ENCODE results near the gene RASA4B. TPM values are rescaled to one million over a fixed set of nuclear protein-coding genes. Genes with fewer than 3 reads are reported as not detected.
"Not testable (repeated sequence)": the region's sequence is repeated elsewhere in the genome, so short reads cannot be mapped to it uniquely, and the experiment has no call there.

Gene RASA4B
- total RNA-seq, 1 donor from 2014 or later: 25.9 TPM

DNA sequence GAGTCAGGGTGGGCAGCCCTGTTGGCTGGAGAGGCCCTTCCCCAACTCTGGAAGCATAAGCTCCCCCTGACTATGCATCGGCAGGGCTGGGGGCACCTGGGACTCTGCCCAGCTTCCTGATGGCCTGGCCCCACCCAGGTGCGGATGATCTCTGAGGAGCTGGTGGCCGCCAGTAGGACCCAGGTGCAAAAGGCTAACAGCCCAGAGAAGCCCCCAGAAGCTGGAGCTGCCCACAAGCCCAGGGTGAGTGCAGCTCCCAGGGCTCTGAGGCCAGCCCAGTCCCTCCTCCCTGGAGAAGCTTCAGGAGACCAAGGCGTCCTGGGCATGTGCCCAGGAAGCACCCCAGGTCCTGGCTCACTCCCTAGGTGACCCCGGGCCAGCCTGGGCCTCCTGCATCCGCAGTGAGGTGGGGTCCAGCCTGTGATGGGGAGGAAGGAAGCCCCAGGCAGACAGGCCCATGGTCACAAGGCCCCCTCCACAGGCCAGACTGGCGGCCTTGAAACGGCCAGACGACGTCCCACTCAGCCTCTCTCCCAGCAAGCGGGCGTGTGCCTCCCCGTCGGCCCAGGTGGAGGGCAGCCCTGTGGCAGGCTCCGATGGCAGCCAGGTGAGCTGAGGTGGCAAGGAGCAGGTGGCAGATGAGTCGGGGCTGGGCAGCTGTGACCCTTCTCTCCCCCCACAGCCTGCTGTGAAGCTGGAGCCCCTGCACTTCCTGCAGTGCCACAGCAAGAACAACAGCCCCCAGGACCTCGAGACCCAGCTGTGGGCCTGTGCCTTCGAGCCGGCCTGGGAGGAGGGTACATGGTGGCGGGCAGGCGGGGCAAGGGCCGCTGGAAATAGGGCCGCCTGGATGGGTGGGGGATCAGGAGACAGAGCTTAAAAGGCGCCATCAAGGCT, 49.7 kb downstream of the RASA4B start:
- no peak overlapping the region for H3K4me3 Mint-ChIP-seq
- intact Hi-C loops (cut with micrococcal nuclease): no loop called here
- H3K27me3 Mint-ChIP-seq (ENCODE audit: insufficient read depth): no peaks in the 10 kb centered on the region
- H3K27ac Mint-ChIP-seq: no peak overlapping the region
- H3K4me1 Mint-ChIP-seq (ENCODE audit: low read depth): peaks cover 22% of the 10 kb centered on the region
- H3K36me3 Mint-ChIP-seq (ENCODE audit: low read depth): peaks cover 8% of the 10 kb centered on the region
- no peak for DNase-seq (ENCODE audit: low spot score)
- H3K9me3 Mint-ChIP-seq: no peaks in the 10 kb centered on the region

DNA sequence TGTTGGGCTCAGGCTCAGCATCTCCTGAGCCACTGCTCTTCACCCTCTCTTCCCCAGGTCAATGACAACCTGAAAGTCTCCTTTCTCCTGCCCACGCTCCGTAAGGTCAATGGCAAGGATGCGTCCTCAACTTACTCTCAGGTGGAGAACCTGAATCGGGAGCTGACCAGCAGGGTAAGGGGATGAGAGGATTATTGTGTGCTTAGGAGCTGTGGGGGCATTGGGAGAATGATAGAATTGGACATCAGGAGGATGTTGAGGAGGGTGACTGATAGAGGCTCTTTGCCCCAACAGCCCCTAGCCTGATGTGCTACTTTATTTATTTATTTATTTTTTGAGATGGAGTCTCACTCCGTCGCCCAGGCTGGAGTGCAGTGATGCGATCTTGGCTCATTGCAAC, 51.5 kb downstream of the RASA4B start:
- no peak for DNase-seq (ENCODE audit: low spot score)
- peaks cover 7% of the 10 kb centered on the region for H3K36me3 Mint-ChIP-seq (ENCODE audit: low read depth)
- intact Hi-C loops (cut with micrococcal nuclease): no loop called here
- no peak overlapping the region for H3K27ac Mint-ChIP-seq
- H3K4me1 Mint-ChIP-seq (ENCODE audit: low read depth): peaks cover 27% of the 10 kb centered on the region
- H3K9me3 Mint-ChIP-seq: no peaks in the 10 kb centered on the region
- no peaks in the 10 kb centered on the region for H3K27me3 Mint-ChIP-seq (ENCODE audit: insufficient read depth)
- peak overlapping the region; percentile 94 for H3K4me3 Mint-ChIP-seq

DNA sequence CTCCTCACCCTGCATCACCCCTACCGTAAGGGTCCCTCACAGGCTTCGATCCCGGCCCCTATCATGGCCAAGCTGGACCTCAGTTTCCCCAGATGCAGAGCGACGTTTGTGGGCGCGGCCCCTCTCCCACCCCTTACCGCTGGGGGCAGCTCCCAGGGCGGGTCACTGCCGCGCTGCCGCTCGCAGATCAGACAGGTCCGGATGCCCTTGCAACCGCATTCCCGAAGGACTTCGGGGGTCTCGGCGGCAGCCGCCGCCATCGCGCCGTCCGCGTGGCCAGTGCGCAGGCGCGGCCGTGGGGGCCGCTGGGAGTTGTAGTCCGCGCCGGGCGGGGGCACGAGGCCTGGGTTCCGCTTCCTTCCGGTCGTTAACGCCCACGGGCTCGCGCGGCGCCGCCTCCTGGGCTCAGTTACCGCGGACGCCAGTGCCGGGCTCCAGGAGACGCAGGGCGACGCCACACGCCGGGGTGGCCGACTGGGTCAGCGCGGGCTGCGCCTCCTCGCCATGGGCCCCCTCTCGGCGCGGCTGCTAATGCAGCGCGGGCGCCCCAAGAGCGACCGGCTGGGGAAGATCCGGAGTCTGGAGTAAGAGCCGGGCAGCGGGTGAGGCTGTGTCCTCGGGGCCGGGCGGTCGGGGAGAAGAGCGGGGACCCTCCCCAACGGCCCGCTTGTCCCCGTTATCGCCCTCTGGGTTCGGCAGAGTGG, 52.8 kb downstream of the RASA4B start, which contains the start of the genes ALKBH4 and LRWD1:
ALKBH4 (minus strand) TSS at position 287 of the 704 bp plus-strand sequence; CDS start at position 260, 27 bp downstream.
LRWD1 (plus strand) TSS at position 408 of the 704 bp plus-strand sequence; CDS start at position 505, 97 bp downstream.
- H3K27me3 Mint-ChIP-seq (ENCODE audit: insufficient read depth): no peaks in the 10 kb centered on the region
- peak; percentile 92 for DNase-seq (ENCODE audit: low spot score)
- H3K4me1 Mint-ChIP-seq (ENCODE audit: low read depth): peaks cover 27% of the 10 kb centered on the region

DNA sequence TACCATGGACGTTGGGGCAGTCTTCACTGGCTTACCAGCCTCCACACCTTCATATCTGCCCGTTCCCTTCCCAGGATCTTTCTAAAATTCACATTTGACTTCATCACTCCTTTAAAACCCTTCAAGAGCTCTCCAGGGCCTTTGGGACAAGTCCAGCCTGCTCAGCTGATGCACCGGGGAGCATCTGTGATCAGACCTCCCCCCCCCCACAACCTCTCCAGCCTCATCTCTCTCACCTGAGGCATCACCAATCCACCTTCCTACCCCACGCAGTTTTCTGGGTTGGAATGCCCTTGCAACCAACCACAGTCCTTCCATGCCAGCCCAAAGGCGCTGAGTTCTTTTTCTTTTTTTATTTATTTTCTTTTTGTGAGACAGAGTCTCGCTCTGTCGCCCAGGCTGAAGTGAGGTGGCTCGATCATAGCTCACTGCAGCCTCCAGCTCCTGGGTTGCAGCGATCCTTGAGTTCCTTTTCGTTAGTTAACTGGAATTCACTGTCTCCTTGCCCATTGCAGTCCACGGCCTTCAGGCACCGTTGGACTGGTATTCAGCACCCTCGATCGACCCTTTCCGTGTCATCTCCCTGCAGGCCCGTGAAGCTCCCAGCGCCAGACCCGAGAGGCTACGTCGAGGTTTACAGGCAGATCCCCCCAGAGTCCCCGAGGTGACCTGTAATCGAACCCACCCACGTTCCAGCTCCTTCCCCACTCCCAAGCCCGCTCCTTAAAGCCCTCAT, 53.6 kb downstream of the RASA4B start:
- Mint-ChIP-seq H3K27me3 (ENCODE audit: insufficient read depth) (no peaks in the 10 kb centered on the region), H3K27ac (peak overlapping the region; percentile 69), H3K9me3 (no peaks in the 10 kb centered on the region), H3K4me3 (peak overlapping the region; percentile 94), H3K4me1 (ENCODE audit: low read depth) (peaks cover 27% of the 10 kb centered on the region), H3K36me3 (ENCODE audit: low read depth) (peaks cover 3% of the 10 kb centered on the region)
- intact Hi-C loops (cut with micrococcal nuclease): loop anchor here (1.0 to 5.0 kb wide), 6 partner anchors 30 to 177 kb away; partner anchors contain the start of genes PRKRIP1 and SH2B2
- DNase-seq (ENCODE audit: low spot score): no peak

More for the DNA sequence above, 52.8 kb downstream of the RASA4B start, which contains the start of the genes ALKBH4 and LRWD1:
- no peaks in the 10 kb centered on the region for H3K9me3 Mint-ChIP-seq
- H3K27ac Mint-ChIP-seq: peak within 1 kb of the TSS; percentile 69
- peaks cover 3% of the 10 kb centered on the region for H3K36me3 Mint-ChIP-seq (ENCODE audit: low read depth)
- H3K4me3 Mint-ChIP-seq: peak within 1 kb of the TSS; percentile 94
- intact Hi-C loops (cut with micrococcal nuclease): loop anchor here (1.0 to 5.0 kb wide), 7 partner anchors 30 to 177 kb away; partner anchors contain the start of genes PRKRIP1 and SH2B2

DNA sequence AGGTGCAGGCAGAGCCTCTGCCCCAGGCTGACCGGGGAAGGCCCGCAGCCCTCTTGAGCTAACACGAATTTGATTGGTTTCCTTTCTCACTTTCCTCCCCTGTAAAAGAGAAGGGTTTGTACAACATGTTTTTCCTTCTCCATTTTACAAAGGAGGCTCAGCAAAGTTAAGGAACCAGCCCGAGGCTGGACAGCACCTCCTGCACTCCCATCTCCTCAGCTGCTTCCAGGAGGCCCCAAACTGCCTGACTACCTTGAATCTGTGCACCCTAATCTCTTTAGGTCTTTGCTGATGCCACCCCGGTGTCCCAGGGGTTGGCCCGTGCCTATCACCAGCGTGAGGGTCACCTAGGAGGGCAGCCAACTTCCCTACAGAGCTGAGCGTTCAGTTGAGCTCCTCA, 57.1 kb downstream of the RASA4B start:
- Mint-ChIP-seq H3K27ac (no peak overlapping the region), H3K9me3 (no peaks in the 10 kb centered on the region), H3K36me3 (ENCODE audit: low read depth) (peaks cover 1% of the 10 kb centered on the region), H3K27me3 (ENCODE audit: insufficient read depth) (no peaks in the 10 kb centered on the region), H3K4me3 (no peak overlapping the region), H3K4me1 (ENCODE audit: low read depth) (peaks cover 14% of the 10 kb centered on the region)
- no peak for DNase-seq (ENCODE audit: low spot score)
- intact Hi-C loops (cut with micrococcal nuclease): loop anchor here (5.0 kb wide), 1 partner anchor 173 kb away; the partner anchor contains the start of gene SH2B2

DNA sequence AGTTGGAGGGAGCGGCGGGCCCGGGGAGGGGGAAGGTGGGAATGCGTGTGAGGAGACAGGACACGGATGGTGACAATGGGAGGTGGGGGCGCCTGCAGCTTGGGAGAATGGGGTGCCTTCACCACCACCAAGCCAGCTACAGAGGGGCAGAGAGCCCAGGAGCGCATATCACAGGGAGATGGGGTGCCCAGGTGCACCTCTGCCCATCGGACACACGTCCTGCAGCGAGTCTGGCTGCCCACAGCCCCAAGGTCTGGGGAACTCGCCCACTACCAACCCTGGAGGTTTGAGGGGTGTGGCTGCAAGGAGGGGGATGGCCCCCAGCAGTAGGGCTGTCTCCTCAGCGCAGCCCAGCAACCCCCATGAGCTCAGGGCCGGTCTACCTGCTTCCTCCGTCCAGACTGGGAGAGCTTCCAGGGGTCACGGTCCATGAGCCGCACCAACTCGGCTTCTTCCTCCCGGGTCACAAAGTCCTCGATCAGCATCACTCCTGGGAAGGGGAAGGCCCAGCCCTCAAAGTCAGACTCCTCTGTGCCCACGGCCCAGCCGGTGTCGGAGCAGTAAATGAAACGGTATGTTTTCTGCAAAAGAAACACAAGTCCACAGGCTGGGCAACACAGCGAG, 58.2 kb downstream of the RASA4B start:
- H3K4me3 Mint-ChIP-seq: no peak overlapping the region

DNA sequence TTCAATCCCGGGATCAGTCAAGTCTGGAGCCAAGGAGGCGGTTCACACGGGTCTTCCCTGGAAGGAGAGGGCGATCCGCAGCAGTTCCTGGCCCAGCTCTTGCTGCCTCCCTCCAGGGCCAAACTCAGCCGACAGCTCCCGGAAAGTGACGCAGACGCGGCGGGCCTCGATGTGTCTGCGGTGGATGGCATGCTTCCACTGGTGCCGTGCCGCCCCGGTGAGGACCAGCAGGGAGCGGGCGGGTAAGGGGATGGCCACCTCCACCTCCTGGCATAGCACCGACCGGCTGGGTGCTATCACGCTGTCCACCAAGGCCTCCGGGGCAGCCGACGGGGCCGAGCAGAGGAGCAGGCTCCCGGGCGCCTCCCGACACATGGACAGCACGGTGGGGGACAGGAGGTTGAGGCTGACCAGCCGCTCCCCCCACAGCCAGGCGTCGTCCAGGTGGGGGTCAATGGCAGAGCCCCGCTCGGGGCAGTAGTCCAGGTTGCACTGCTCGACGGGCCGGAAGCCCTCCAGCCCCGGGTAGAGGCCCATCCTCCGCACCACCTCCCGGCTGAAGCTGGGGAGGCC, 60.1 kb downstream of the RASA4B start:
- intact Hi-C loops (cut with micrococcal nuclease): no loop called here
- H3K27me3 Mint-ChIP-seq (ENCODE audit: insufficient read depth): no peaks in the 10 kb centered on the region
- H3K4me3 Mint-ChIP-seq: no peak overlapping the region
- H3K36me3 Mint-ChIP-seq (ENCODE audit: low read depth): no peaks in the 10 kb centered on the region
- no peak for DNase-seq (ENCODE audit: low spot score)
- no peak overlapping the region for H3K27ac Mint-ChIP-seq
- no peaks in the 10 kb centered on the region for H3K9me3 Mint-ChIP-seq
- peaks cover under 1% of the 10 kb centered on the region for H3K4me1 Mint-ChIP-seq (ENCODE audit: low read depth)

More for the DNA sequence above, 58.2 kb downstream of the RASA4B start:
- Mint-ChIP-seq H3K36me3 (ENCODE audit: low read depth) (peaks cover 1% of the 10 kb centered on the region), H3K27me3 (ENCODE audit: insufficient read depth) (no peaks in the 10 kb centered on the region), H3K9me3 (no peaks in the 10 kb centered on the region), H3K4me1 (ENCODE audit: low read depth) (peaks cover 14% of the 10 kb centered on the region), H3K27ac (no peak overlapping the region)
- DNase-seq (ENCODE audit: low spot score): no peak
- intact Hi-C loops (cut with micrococcal nuclease): no loop called here

DNA sequence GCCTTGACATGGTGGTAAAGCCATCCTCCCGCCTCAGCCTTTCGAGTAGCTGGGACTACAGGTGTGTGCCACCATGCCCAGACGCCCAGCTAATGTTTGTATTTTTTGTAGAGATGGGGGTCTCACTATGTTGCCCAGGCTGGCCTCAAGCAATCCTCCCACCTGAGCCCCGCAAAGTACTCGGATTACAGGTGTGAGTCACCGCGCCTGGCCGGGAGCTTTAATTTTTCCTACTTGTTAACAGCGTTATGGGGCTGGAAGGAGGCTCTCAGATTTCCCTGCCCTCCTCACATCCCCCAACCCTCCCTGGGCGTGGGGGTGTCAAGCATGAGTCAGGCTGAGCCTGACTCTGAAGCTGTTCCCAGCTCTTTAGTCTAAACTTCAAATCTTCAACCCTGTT, 61.2 kb downstream of the RASA4B start:
- no peak overlapping the region for H3K4me3 Mint-ChIP-seq
- H3K36me3 Mint-ChIP-seq (ENCODE audit: low read depth): no peaks in the 10 kb centered on the region
- no peak overlapping the region for H3K27ac Mint-ChIP-seq
- no peaks in the 10 kb centered on the region for H3K4me1 Mint-ChIP-seq (ENCODE audit: low read depth)
- no peak for DNase-seq (ENCODE audit: low spot score)
- H3K9me3 Mint-ChIP-seq: no peaks in the 10 kb centered on the region
- H3K27me3 Mint-ChIP-seq (ENCODE audit: insufficient read depth): no peaks in the 10 kb centered on the region
- intact Hi-C loops (cut with micrococcal nuclease): no loop called here

DNA sequence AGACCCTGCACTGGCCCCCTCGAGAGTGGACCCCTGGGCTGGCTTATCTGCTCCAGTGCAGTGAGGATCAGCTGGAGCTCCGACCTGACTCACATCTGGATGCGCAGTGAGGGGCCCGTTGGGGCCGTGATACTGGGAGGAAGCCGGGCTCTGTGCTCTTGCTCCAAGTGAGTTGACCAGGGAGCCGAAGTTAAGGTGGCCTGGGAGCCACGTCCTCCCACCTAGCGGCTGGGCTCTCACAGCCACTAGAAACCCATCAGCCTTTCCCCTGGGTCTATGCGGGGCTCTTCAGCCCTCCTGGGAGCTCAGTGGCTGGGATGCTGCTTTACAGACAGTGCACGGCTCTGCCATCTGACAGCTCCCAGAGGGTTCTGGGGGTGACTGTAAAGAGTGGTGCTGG, 62.0 kb downstream of the RASA4B start:
- Mint-ChIP-seq H3K4me3 (no peak overlapping the region), H3K9me3 (no peaks in the 10 kb centered on the region), H3K27me3 (ENCODE audit: insufficient read depth) (no peaks in the 10 kb centered on the region), H3K4me1 (ENCODE audit: low read depth) (no peaks in the 10 kb centered on the region), H3K36me3 (ENCODE audit: low read depth) (no peaks in the 10 kb centered on the region), H3K27ac (no peak overlapping the region)
- no peak for DNase-seq (ENCODE audit: low spot score)
- intact Hi-C loops (cut with micrococcal nuclease): no loop called here

DNA sequence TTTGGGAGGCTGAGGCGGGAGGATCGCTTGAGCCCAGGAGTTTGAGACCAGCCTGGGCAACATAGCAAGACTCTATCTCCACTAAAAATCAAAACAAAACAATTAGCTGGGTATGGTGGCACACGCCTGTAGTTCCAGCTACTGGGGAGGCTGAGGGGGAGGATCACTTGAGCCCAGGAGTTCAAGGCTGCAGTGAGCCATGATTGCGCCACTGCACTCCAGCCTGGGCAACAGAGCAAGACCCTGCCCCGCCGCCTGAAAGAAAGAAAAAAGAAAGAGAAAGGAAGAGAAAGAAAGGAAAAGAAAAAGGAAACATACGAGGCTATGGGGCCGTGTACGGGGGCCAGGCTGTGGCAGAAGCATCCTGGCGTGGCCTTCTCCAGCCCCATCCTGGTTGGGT, 62.6 kb downstream of the RASA4B start:
- H3K4me3 Mint-ChIP-seq; DNase-seq (ENCODE audit: low spot score); H3K36me3 Mint-ChIP-seq (ENCODE audit: low read depth); intact Hi-C loops (cut with micrococcal nuclease); H3K27me3 Mint-ChIP-seq (ENCODE audit: insufficient read depth); H3K27ac Mint-ChIP-seq; H3K4me1 Mint-ChIP-seq (ENCODE audit: low read depth); H3K9me3 Mint-ChIP-seq: not testable (repeated sequence)

DNA sequence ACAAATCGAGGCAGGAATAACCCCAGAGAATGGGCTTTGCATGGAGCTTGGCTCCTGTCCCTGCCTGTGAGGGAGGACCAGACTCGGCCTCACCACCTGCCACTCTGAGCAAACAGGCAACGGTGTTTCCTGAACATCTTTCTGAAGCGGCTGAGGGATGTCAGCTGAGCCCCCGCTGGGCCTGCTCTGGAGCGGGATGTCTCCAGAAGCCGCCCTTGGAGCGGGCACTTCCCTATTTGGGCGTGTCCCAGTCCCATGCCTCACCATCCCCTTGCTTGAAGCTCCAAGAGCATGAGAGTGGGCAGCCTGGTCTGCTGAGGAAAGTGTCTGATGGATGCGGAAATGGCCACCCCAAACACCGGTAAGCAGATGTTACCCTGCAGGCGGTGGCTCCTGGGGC, 63.1 kb downstream of the RASA4B start:
- no peak for DNase-seq (ENCODE audit: low spot score)
- no peak overlapping the region for H3K4me3 Mint-ChIP-seq
- intact Hi-C loops (cut with micrococcal nuclease): no loop called here
- no peaks in the 10 kb centered on the region for H3K4me1 Mint-ChIP-seq (ENCODE audit: low read depth)
- H3K27me3 Mint-ChIP-seq (ENCODE audit: insufficient read depth): no peaks in the 10 kb centered on the region
- peaks cover 4% of the 10 kb centered on the region for H3K36me3 Mint-ChIP-seq (ENCODE audit: low read depth)
- H3K27ac Mint-ChIP-seq: no peak overlapping the region
- no peaks in the 10 kb centered on the region for H3K9me3 Mint-ChIP-seq

DNA sequence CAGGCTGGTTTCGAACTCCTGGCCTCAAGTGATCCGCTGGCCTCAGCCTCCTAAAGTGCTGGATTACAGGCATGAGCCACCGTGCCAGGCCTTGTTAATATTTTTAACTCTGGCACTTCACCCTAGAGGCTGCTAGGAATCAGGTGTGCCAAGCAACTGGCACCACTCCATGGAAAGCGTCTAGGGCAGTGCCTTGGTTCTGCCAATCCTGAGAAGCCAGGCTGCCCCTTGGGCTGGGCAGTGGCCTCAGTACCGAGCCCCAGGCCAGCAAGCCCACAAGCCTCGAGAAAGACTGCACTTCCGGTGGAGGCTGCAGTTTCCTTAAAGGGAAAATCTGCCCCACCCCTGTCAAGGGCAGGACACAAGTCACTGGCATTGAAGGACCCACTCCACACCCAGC, 64.3 kb downstream of the RASA4B start:
- no peaks in the 10 kb centered on the region for H3K27me3 Mint-ChIP-seq (ENCODE audit: insufficient read depth)
- no peak overlapping the region for H3K27ac Mint-ChIP-seq
- intact Hi-C loops (cut with micrococcal nuclease): no loop called here
- no peak overlapping the region for H3K4me3 Mint-ChIP-seq
- no peaks in the 10 kb centered on the region for H3K9me3 Mint-ChIP-seq
- no peak for DNase-seq (ENCODE audit: low spot score)
- peaks cover 8% of the 10 kb centered on the region for H3K36me3 Mint-ChIP-seq (ENCODE audit: low read depth)
- H3K4me1 Mint-ChIP-seq (ENCODE audit: low read depth): no peaks in the 10 kb centered on the region
